ENCODE results near the gene CARS2.

GRCh38 chr13:110635405-110636002 is 70.4 kb downstream of the CARS2 start:
- no peak for TF ChIP-seq CTCF (optimal IDR thresholded peaks at IDR 0.05 in 1 of 3, IDR thresholded peaks at IDR 0.05 in 1 of 3, conservative IDR thresholded peaks at IDR 0.05 in 1 of 3; ENCODE audit: extremely low read depth in 1 of 3, insufficient read depth in 2 of 3, low read length in 3 of 3)
- TF ChIP-seq EZH2 (IDR thresholded peaks at IDR 0.05; ENCODE audit: low read length): no peak
